ENCODE data around the gene AP2S1.
"Not testable (repeated sequence)": the region's sequence is repeated elsewhere in the genome, so short reads cannot be mapped to it uniquely, and the experiment has no call there.

The AP2S1 gene

GRCh38 chr19:46840498-46840942 lies 10.1 kb downstream of the AP2S1 start:
- DNase-seq: peak; percentile 72

DNA sequence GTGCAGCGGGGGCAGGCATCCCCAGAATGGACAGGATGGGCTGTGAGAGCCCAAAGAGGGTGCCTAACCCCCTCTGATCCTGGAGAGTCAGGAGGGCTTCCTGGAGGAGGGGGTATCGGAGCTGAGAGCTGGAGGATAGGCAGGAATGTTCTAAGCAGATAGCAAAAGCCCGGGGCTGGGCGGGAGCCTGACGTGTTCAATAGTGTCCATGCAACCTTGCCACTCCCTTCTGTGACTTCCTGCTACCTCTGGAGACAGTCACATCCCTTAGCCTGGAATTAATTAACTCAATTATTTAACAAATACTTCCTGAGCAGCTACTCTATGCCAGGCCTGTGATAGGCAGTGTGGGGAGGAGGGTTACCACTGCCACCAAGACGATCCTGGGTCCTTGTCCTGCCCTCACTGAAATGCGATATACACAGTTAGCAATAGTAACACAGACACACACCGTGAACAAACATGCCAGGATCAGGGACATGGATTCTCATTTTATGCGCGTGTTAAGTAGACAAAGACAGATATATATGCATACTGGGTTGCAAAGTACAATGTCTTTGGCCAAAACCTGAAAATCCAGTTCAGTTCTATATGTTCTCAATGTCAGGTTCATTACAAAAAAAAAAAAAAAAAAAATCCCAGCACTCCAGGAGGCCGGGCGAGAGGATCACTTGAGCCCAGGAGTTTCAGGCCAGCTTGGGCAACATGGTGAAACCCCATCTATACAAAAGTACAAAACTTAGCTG lies 10.7 kb downstream of the AP2S1 start:
- DNase-seq: peak; percentile 34

- no peak for DNase-seq
Observed at GRCh38 chr19:46838160-46838559, 12.5 kb downstream of the AP2S1 start.

DNA sequence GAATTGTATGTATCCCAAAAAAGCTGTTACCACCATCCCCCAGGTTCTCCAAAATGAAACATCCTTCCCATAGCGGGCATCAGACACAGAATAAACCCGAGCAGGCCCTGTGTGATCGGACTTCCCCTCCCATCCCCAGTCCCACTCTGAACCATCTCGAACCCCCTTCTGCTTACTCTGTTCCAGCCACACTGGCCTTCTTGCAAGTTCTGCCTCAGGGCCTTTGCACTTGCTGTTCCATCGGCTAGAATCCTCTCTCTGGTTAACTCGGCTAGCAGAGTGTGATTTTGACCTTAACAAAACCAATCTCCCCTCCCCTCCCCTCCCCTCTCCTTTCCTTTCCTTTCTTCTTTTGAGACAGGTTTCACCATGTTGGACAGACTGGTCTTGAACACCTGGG lies 15.7 kb downstream of the AP2S1 start:
- DNase-seq: no peak

DNA sequence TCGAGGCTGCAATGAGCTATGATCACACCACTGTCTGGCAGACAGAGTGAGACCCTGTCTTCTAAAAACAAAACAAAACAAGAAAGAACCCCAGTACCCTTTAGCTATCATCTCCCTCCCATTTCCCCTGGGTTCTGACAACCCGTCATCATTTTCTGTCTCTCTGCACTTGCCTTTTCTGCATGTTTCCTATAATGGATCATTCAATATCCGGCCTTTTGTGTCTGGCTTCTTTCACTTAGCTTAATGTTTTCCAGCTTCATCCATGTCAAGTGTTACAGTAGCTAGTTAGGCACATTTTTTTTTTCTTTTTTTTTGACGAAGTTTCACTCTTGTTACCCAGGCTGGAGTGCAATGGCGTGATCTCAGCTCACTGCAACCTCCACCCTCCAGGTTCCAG lies 16.5 kb downstream of the AP2S1 start:
- no peak for DNase-seq

- DNase-seq: no peak
Observed at GRCh38 chr19:46830864-46831263, 19.8 kb downstream of the AP2S1 start.

GRCh38 chr19:46828484-46828883 lies 22.2 kb downstream of the AP2S1 start:
- DNase-seq: peak; percentile 47

DNA sequence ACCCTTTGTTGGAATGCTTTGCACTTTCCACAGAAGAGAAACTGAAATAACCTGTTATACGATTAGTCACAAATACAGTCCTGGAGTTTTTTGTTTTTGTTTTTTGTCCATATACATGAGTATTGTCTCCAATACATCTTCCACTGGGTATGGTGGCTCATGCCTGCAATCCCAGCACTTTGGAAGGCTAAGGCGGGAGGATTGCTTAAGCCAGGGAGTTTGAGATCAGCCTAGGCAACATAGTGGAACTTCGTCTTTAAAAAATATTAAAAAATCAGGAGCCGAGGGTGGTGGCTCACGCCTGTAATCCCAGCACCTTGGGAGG lies 25.0 kb downstream of the AP2S1 start:
- DNase-seq: no peak

- DNase-seq: no peak
Observed at GRCh38 chr19:46824890-46825730, 25.5 kb downstream of the AP2S1 start.

DNA sequence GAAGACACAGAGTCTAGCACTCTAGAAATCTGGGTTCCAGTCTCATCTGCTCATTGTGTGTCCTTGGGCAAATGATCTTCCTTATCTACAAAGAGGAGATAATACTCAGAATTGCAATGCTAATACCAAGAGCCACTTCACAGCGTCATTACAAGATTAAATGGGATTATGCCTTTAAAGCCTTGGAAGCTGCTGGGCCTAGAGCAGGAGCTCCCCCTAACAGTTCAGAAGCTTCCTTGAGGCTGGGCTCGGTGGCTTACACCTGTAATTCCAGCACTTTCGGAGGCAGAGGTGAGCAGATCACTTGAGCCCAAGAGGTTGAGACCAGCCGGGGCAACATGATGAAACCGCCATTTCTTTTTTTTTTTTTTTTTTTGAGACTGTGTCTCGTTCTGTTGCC lies 27.6 kb downstream of the AP2S1 start:
- DNase-seq: no peak

DNA sequence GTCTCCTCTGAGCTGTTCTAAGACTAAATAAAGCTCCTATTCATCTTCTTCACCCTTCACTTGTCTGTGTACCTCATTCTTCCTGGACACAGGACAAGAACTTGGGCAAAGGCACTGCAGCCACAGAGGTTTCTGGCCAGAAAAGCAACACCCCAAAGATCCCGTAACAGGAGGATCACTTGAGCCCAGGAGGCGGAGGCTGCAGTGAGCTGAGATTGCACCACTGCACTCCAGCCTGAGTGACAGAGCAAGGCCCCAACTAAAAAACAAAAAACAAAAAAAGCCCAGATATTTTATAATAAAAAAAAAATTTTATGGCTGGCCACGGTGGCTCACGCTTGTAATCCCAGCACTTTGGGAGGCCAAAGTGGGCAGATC lies 28.2 kb downstream of the AP2S1 start:
- not testable (repeated sequence) for DNase-seq

- DNase-seq: no peak
Observed at GRCh38 chr19:46821512-46822409, 28.9 kb downstream of the AP2S1 start.

- no peak for DNase-seq
Observed at GRCh38 chr19:46818812-46819211, 31.8 kb downstream of the AP2S1 start.

GRCh38 chr19:46815833-46816627 lies 34.6 kb downstream of the AP2S1 start:
- DNase-seq: no peak

DNA sequence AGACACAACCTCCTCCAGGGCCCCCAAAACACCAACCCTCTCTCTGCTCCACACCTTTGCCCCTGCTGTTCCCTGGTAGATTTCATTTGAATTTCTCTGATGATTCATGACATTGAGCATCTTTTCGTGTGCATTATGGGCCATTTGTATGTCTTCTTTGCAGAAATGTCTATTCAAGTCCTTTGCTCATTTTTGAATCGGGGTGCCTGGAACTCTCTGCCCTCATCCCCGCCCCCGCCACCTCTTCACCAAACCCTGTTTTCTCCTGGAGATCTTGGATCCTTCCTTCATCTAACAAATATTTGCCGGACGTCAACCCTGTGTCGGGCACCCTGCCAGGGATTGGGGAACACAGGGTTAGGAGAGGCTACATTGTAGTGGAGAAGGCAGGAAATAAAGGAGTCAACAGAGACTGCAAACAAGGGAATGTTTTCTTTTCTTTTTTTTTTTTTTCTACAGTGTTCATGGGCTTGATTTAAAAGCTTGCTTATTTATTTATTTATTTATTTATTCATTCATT lies 36.7 kb downstream of the AP2S1 start:
- peak; percentile 55 for DNase-seq

GRCh38 chr19:46812977-46813838 lies 37.4 kb downstream of the AP2S1 start:
- no peak for DNase-seq

DNA sequence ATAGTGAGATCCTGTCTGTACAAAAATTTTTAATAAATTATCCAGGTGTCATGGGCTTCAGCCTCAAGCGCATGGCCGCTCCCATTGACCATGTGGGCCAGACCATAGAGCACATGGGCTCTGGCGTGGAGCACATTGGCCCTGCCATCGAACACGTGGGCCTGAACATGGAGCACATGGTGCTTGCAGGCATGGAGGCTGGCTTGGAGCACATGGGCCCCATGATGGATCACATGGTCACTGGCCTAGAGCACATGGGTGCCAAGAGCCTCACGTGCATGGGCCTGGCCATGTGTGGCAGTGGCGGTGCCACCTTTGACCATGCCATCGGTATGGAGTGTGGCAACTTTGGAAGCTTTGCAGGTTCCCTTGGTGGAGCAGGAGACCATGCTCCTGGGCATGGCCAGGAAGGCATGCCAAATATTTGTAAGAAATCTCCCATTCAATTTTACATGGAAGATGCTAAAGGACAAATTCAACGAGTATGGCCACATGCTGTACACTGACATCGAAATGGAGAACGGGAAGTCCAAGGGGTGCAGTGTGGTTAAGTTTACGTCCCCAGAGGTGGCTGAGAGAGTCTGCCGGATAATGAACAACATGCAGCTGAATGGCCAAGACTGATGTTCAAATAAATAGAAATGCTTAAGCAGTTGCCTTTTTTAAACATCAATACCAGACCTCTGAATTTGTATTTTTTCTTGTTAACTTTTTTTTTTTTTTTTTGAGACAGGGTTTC lies 40.9 kb downstream of the AP2S1 start:
- no peak for DNase-seq

- no peak for DNase-seq
Observed at GRCh38 chr19:46806656-46807055, 44.0 kb downstream of the AP2S1 start.

DNA sequence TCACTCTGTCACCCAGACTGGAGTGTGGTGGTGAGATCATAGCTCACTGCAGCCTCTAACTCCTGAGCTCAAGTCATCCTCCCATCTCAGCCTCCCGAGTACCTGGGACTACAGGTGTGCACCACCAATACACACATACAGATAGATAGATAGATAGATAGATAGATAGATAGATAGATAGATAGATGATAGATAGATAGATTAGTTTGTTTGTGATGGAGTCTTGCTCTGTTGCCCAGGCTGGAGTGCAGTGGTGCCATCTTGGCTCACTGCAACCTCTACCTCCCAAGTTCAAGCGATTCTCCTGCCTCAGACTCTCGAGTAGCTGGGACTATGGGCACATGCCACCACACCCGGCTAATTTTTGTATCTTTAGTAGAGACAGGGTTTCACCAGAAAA lies 46.2 kb downstream of the AP2S1 start:
- DNase-seq: not testable (repeated sequence)

GRCh38 chr19:46803555-46803954 lies 47.1 kb downstream of the AP2S1 start:
- DNase-seq: no peak
